HepG2 (cell line): ENCODE measurements around the gene INTS15. TPM values are rescaled to one million over a fixed set of nuclear protein-coding genes. Genes with fewer than 3 reads are reported as not detected.
A peak's percentile ranks its signal among the peaks of the same experiment; 100 is the strongest.

Experiments
- CREB3 ChIP-seq: sonication (generic); formaldehyde crosslinking; IDR thresholded peaks from 2 replicates; pipeline ENCODE4 v1.5.0; 2020; ENCODE audit warnings: missing genetic modification reagents
- HNRNPK ChIP-seq: fragments of 200-400 bp; formaldehyde crosslinking; IDR thresholded peaks from 2 replicates; pipeline ENCODE4 v1.6.1; 2018; ENCODE audit warnings: low read length, low read depth, moderate library complexity, mild to moderate bottlenecking; ENCODE audit not compliant: poor library complexity, severe bottlenecking
- JUND ChIP-seq: sonication (generic); formaldehyde crosslinking; IDR thresholded peaks from 2 replicates; pipeline ENCODE4 v1.8.0; 2022; ENCODE audit warnings: mild to moderate bottlenecking, missing genetic modification reagents
- PLSCR1 ChIP-seq: sonication (generic); formaldehyde crosslinking; IDR thresholded peaks from 2 replicates; pipeline ENCODE4 v1.5.0; 2020; ENCODE audit warnings: missing genetic modification reagents, mild to moderate bottlenecking, borderline replicate concordance
- REL ChIP-seq: sonication (generic); formaldehyde crosslinking; conservative IDR thresholded peaks from 2 replicates; pipeline ENCODE4 v1.8.0; 2022; ENCODE audit warnings: mild to moderate bottlenecking, missing genetic modification reagents, moderate library complexity
- RFXANK ChIP-seq: IDR thresholded peaks from 2 replicates; pipeline ENCODE4 v1.6.1; 2016
- SRF ChIP-seq: IDR thresholded peaks from 2 replicates; pipeline ENCODE4 v1.6.1; 2011; ENCODE audit warnings: mild to moderate bottlenecking, low read depth, low read length, moderate library complexity
- SYNCRIP ChIP-seq: fragments of 200-400 bp; formaldehyde crosslinking; IDR thresholded peaks from 2 replicates; pipeline ENCODE4 v1.6.1; 2018; ENCODE audit warnings: mild to moderate bottlenecking, low read depth, low read length; ENCODE audit not compliant: insufficient read depth
- ZBTB10 ChIP-seq: sonication (generic); formaldehyde crosslinking; IDR thresholded peaks from 2 replicates; pipeline ENCODE4 v1.4.0; 2020; ENCODE audit warnings: missing genetic modification reagents, borderline replicate concordance
- ZMAT5 ChIP-seq: sonication (generic); formaldehyde crosslinking; IDR thresholded peaks from 2 replicates; pipeline ENCODE4 v1.5.0; 2020; ENCODE audit warnings: mild to moderate bottlenecking, low read depth, missing genetic modification reagents, borderline replicate concordance
- ZNF329 ChIP-seq: sonication (generic); formaldehyde crosslinking; IDR thresholded peaks from 2 replicates; pipeline ENCODE4 v1.9.0; 2021; ENCODE audit warnings: low read depth, mild to moderate bottlenecking, missing genetic modification reagents
- ZNF34 ChIP-seq: sonication (generic); formaldehyde crosslinking; IDR thresholded peaks from 2 replicates; pipeline ENCODE4 v1.4.0; 2020; ENCODE audit warnings: mild to moderate bottlenecking, missing genetic modification reagents, borderline replicate concordance
- ZNF383 ChIP-seq: sonication (generic); formaldehyde crosslinking; IDR thresholded peaks from 2 replicates; pipeline ENCODE4 v1.4.0; 2020; ENCODE audit warnings: missing genetic modification reagents, mild to moderate bottlenecking, borderline replicate concordance
- ZNF562 ChIP-seq: sonication (generic); formaldehyde crosslinking; IDR thresholded peaks from 2 replicates; pipeline ENCODE4 v1.8.0; 2022; ENCODE audit warnings: missing genetic modification reagents, borderline replicate concordance
- ZNF598 ChIP-seq: sonication (generic); formaldehyde crosslinking; IDR thresholded peaks from 2 replicates; pipeline ENCODE4 v1.5.1; 2020; ENCODE audit warnings: mild to moderate bottlenecking, missing genetic modification reagents, borderline replicate concordance
- ZNF660 ChIP-seq: sonication (generic); formaldehyde crosslinking; IDR thresholded peaks from 2 replicates; pipeline ENCODE4 v1.5.1; 2020; ENCODE audit warnings: mild to moderate bottlenecking, low read depth, missing genetic modification reagents, borderline replicate concordance
- polyA plus RNA-seq, 8 experiments: library from polyadenylated mRNA; depleted of rRNA in 3 of 8; stranded (reverse) in 7 of 8; unstranded in 1 of 8; fragments of >200 nt; fragmentation: Illumina TruSeq in 4 of 8; extraction: Trizol in 4 of 8; gene quantifications; 2 replicates each; pipeline versions ENCODE4 v1.2.1 to v1.2.3, GENCODE V29; 2011 to 2016; ENCODE audit warnings: low read depth in 4 of 8, missing spikeins in 1 of 8, mixed read lengths in 1 of 8; ENCODE audit not compliant: insufficient read depth in 1 of 8
- total RNA-seq, 5 experiments: library from RNA; depleted of rRNA; stranded (reverse); fragments of >200 nt; fragmentation: Illumina TruSeq; extraction: Trizol; gene quantifications; 2 replicates each; pipeline ENCODE4 v1.2.3, GENCODE V29; 2016; ENCODE audit warnings: low read depth in 1 of 5
- TF ChIP-seq, protein P1 (sequence below): sonication (generic); formaldehyde crosslinking; IDR thresholded peaks from 2 replicates; pipeline ENCODE4 v1.5.1; 2020; ENCODE audit warnings: mild to moderate bottlenecking, missing genetic modification reagents, moderate library complexity
- TF ChIP-seq, protein P2 (sequence below): IDR thresholded peaks from 2 replicates; pipeline ENCODE4 v1.6.1; 2016

The INTS15 gene
- total and polyA plus RNA-seq, 2 of the 13 experiments (the other 11 are each of a cell fraction or from before 2014, with no cell fraction given), result 16.3 to 25.7 TPM

DNA sequence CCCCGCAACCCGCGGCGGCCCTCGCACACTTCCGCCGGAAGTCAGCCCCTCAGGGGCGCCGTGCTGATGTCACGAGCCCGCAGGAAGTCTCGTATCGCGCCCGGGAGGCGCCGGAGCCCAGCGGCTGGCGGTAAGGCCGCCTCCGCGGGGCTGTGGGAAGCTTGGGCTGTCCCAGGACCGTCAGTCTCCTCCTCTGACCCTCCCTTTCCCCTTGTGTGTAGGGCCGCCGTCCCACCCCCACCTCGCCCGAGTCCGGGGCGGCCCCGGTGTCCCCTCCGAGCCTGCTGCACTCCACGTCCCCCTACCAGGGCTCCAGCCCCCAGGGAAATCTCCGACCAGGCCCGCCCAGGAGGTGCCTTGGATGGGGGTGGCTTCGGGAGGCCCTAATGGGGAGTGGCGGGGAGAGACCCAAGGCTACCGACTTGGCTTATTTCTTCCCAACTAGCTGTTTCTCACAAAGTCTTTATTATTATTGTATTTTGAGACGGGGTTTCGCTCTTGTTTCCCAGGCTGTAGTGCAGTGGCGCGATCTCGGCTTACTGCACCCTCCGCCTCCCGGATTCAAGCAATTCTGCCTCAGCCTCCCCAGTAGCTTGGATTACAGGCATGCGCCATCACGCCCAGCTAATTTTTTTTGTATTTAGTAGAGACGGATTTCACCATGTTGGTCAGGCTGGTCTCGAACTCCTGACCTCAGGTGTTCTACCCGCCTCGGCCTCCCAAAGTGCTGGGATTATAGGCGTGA is 12.3 kb upstream of the INTS15 start, which contains the start of gene ZDHHC4 (continued):
- TF ChIP-seq ZNF660 (CRISPR knock-in tag), result no peak; the same call in 1 of the 2 replicates
- TF ChIP-seq ZMAT5 (CRISPR knock-in tag), result no peak
- no peak for TF ChIP-seq SYNCRIP
- no peak for TF ChIP-seq CREB3 (CRISPR knock-in tag)
- no peak for TF ChIP-seq ZNF329 (CRISPR knock-in tag)
- no peak for TF ChIP-seq PLSCR1 (CRISPR knock-in tag)
- TF ChIP-seq RFXANK (CRISPR knock-in tag), result no peak; the same call in 1 of the 2 replicates
- TF ChIP-seq, protein P1, sequence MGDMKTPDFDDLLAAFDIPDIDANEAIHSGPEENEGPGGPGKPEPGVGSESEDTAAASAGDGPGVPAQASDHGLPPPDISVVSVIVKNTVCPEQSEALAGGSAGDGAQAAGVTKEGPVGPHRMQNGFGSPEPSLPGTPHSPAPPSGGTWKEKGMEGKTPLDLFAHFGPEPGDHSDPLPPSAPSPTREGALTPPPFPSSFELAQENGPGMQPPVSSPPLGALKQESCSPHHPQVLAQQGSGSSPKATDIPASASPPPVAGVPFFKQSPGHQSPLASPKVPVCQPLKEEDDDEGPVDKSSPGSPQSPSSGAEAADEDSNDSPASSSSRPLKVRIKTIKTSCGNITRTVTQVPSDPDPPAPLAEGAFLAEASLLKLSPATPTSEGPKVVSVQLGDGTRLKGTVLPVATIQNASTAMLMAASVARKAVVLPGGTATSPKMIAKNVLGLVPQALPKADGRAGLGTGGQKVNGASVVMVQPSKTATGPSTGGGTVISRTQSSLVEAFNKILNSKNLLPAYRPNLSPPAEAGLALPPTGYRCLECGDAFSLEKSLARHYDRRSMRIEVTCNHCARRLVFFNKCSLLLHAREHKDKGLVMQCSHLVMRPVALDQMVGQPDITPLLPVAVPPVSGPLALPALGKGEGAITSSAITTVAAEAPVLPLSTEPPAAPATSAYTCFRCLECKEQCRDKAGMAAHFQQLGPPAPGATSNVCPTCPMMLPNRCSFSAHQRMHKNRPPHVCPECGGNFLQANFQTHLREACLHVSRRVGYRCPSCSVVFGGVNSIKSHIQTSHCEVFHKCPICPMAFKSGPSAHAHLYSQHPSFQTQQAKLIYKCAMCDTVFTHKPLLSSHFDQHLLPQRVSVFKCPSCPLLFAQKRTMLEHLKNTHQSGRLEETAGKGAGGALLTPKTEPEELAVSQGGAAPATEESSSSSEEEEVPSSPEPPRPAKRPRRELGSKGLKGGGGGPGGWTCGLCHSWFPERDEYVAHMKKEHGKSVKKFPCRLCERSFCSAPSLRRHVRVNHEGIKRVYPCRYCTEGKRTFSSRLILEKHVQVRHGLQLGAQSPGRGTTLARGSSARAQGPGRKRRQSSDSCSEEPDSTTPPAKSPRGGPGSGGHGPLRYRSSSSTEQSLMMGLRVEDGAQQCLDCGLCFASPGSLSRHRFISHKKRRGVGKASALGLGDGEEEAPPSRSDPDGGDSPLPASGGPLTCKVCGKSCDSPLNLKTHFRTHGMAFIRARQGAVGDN (CRISPR knock-in tag), result peak; percentile 87
- TF ChIP-seq REL (CRISPR knock-in tag), result peak; percentile 79
- TF ChIP-seq, protein P2, sequence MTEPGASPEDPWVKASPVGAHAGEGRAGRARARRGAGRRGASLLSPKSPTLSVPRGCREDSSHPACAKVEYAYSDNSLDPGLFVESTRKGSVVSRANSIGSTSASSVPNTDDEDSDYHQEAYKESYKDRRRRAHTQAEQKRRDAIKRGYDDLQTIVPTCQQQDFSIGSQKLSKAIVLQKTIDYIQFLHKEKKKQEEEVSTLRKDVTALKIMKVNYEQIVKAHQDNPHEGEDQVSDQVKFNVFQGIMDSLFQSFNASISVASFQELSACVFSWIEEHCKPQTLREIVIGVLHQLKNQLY (CRISPR knock-in tag), result no peak
- peak; percentile 84 for TF ChIP-seq HNRNPK
- peak; percentile 65; the same call in 1 of the 2 replicates for TF ChIP-seq ZBTB10 (CRISPR knock-in tag)
- TF ChIP-seq ZNF383 (CRISPR knock-in tag), result no peak
- no peak for TF ChIP-seq JUND (CRISPR knock-in tag)
- TF ChIP-seq ZNF562, result no peak
- no peak for TF ChIP-seq SRF
- no peak; the same call in 1 of the 2 replicates for TF ChIP-seq ZNF34
- TF ChIP-seq ZNF598 (CRISPR knock-in tag), result no peak
